OCI-LY7 (cell line): Measurements from ENCODE around the gene APELA.

Source experiments
- CTCF ChIP-seq: fragments of 200-600 bp; sonication (generic); conservative IDR thresholded peaks from 2 replicates; pipeline ENCODE4 v1.5.1; 2014; ENCODE audit warnings: mild to moderate bottlenecking, antibody characterized with exemption, low read length, moderate library complexity, mixed read lengths
- EZH2phosphoT487 ChIP-seq: fragments of 200-600 bp; sonication (generic); IDR thresholded peaks from 2 replicates; pipeline ENCODE4 v1.6.1; 2018; ENCODE audit warnings: low read depth, borderline replicate concordance, mild to moderate bottlenecking, mixed run types, antibody characterized with exemption, low read length, moderate library complexity, mixed read lengths

- TF ChIP-seq CTCF (no peak), EZH2phosphoT487 (no peak)
Observed at GRCh38 chr4:164846566-164846965, 30.4 kb upstream of the APELA start.
